ENCODE results near the gene GCC1. TPM values are rescaled to one million over a fixed set of nuclear protein-coding genes. Genes with fewer than 3 reads are reported as not detected.

The GCC1 gene, protein sequence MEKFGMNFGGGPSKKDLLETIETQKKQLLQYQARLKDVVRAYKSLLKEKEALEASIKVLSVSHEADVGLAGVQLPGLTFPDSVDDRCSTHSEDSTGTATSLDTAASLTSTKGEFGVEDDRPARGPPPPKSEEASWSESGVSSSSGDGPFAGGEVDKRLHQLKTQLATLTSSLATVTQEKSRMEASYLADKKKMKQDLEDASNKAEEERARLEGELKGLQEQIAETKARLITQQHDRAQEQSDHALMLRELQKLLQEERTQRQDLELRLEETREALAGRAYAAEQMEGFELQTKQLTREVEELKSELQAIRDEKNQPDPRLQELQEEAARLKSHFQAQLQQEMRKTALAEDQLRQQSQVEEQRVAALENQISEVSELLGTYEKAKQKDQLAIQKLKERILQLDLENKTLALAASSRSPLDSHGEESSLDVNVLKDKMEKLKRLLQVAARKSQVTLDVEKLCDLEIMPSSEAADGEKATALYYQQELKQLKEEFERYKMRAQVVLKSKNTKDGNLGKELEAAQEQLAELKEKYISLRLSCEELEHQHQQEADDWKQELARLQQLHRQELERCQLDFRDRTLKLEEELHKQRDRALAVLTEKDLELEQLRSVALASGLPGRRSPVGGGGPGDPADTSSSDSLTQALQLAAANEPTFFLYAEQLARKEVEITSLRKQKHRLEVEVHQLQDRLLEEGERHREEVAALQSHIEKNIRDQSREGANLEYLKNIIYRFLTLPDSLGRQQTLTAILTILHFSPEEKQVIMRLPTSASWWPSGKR
- 14.7 to 15.4 TPM (median 15.2 TPM) in 5 replicates for total RNA-seq (2022; extraction: Qiagen RNA extraction; ENCODE audit: low read depth)

DNA sequence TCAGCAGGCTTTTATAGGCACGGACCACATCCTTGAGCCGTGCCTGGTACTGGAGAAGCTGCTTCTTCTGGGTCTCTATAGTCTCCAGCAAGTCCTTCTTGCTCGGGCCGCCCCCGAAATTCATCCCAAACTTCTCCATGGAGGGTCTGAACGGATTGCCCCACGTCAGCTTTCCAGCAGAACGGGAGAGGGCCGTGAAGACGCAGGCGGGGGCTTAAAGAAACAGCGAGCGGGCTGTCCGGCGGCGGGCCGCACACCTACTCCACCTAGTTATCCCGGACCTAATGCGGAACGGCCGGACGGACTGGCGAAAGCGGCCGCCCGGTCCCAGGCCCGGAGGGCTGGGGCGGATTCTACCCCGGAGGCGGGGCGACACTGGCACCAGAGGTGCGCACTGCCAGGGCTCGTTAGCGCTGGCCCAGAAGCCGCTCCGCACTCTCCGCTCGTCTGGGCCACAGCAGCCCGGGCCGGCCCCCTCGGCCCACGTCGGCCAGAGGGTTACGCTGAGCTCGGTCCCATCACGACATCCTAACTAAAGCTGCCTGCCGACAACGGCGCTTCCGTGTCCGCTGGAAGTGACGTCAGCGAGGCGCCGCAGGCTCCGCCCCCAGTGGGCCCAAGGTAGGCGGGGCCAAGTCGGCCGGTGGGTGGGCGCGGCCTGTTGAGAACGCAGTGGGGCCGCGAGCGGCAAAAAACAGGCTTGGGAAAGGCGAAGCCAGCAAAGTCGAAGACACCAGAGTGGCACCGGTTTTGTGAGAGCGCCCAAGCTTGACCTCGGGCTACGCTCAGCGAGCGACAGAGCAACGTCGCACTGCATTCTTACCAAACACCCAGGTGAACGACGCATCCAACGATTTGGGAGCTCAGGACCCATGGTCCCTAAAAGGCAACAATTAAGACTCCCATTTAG is at the start of gene GCC1:
TSS of gene GCC1 (minus strand) at position 553 of the 910 bp plus-strand sequence. CDS start at position 139, 414 bp downstream.

DNA sequence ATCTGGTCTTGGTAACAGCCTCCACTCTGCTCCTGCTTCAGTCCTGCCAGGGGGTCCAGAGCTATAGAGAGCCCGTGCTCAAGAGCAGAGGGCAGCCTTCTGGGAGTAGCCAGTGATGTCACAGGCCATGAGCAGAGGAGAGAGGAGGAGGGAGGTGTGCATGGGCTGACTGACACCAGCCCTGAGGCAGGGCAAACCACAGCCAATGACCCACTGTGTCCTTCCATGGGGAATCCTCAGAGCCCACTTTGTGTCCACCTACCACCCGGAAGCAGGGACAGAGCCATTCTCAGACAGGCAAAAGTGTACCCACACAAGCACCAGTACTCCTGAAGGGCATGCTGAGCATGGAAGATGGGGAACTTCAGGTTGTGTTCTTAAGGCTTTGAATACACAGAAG is 32.6 kb upstream of the GCC1 start, which contains the start of gene PAX4:
TSS of gene PAX4 (minus strand) at position 101 of the 400 bp plus-strand sequence. CDS start 2,214 bp downstream, outside the sequence.

DNA sequence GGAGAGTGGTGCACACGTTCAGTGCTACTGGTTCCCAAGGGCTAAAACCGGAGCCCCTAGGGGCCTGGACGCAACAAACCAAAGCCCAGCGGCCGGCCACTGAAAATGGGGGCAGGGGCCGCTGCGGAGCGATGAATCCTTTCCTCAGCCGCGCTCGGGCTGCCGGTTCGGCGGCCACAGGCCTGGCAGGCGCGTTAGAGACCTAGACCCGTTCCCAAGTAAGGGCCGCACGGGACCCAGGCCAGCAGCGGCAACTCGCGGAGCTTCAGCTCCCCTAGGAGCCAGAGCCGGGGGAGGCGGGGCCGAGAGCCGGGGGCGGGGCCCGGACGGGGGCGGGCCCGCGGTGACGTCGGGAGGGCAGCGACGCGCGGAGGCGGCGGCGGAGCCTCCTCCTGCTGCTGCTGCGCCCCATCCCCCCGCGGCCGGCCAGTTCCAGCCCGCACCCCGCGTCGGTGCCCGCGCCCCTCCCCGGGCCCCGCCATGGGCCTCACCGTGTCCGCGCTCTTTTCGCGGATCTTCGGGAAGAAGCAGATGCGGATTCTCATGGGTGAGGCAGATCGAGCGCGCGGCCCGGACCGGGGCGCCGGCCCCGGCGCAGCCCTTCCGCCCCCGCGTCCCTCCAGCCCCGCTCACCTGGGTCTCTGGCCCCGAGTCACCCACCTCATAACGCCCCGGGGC is 2.8 kb upstream of the GCC1 start, which contains the start of gene ARF5:
TSS of gene ARF5 (plus strand) at position 393 of the 678 bp plus-strand sequence. CDS start at position 481, 88 bp downstream.

Other genes with a start within 250 kb of the GCC1 start
- gene ZNF800, start 192.9 kb downstream of the GCC1 start, total RNA-seq (2022; extraction: Qiagen RNA extraction; ENCODE audit: low read depth): 9.7 to 12.1 TPM (median 10.8 TPM) in 5 replicates
- gene ARF5, start 2.8 kb upstream of the GCC1 start, total RNA-seq (2022; extraction: Qiagen RNA extraction; ENCODE audit: low read depth): 162 to 188 TPM (median 173 TPM) in 5 replicates
- gene FSCN3, start 8.1 kb upstream of the GCC1 start, total RNA-seq (2022; extraction: Qiagen RNA extraction; ENCODE audit: low read depth): 0.27 to 0.30 TPM in 2 of 5 replicates, not detected in the others
- gene PAX4, start 32.5 kb upstream of the GCC1 start, total RNA-seq (2022; extraction: Qiagen RNA extraction; ENCODE audit: low read depth): not detected in 5 replicates
- 99.2 to 108 TPM (median 104 TPM) in 5 replicates for gene SND1, start 66.6 kb upstream of the GCC1 start, total RNA-seq (2022; extraction: Qiagen RNA extraction; ENCODE audit: low read depth)

All from A549 treated with GW870086 at 1 μM for 4 hours (cell line).